ENCODE data around the gene CSNK2A1.

CSNK2A1 gene

GRCh38 chr20:563187-563586, 19.6 kb upstream of the CSNK2A1 start:
- DNase-seq = no peak

DNA sequence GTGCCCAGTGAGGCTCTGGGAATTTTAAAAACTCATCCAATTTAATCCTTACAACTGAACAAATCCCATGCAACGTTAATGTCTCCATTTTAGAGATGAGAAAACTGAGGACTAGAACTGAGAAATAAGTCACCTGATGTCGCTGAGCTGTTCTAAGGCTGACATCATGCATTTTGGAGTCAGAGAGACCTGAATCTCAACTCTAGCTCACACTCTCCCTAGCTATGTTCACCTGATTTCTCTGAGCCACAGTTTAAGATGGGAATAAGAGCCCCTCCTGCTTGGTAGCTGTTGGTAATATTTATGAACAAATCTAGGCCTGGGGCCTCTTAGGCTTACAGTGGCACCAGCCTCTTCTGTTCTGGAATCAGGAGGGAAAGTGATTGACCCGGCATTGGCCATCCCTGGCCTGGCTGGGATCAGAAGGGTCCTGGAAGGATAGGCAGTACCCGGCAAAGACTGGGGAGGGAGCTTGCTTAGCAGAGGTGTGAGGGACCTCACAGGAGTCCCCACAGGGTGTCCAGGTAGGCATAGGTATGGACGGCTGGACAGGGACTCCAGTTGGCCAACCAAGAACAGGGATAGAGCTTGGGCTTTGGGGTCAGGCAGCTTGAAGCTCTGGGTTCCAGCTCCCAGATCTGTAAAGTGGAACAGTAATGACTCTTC, 18.8 kb upstream of the CSNK2A1 start:
- no peak for DNase-seq

DNA sequence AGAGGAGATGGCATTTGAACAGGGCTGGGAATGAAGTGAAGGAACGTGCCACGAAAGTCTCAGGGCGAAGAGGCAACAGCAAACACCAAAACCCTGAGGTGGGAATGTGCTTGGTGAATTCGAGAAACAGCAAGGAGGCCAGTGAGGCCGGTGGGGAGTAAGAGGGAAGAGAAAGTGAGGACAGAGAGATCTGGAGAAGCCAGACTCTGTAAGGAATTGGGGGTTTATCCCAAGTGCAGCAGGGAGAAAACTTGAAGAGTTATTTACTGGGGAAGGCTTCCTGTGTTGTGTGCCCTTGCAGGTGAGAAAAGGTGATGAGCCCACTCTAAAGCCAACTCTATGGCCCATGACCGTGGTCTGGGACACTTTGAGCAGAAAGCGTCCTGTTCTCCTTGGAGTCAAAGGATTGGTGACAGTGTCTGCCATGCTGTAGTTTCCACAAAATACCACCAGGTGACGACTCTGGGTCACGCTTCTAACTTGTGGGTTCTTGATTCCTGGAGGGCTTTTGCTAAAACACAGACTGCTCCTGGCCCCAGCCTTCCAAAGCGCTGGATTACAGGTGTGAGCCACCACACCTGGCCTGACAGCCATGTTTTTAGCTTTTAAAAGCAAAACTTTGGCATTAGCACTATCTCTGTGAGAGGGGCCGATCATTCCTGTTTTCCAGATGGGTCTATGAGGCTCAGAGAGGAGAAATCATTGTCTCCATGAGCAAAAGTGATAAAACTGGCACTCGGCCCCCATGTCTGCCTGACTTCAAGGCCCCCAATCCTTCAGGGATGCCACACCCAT, 18.0 kb upstream of the CSNK2A1 start:
- DNase-seq = peak; percentile 49

DNA sequence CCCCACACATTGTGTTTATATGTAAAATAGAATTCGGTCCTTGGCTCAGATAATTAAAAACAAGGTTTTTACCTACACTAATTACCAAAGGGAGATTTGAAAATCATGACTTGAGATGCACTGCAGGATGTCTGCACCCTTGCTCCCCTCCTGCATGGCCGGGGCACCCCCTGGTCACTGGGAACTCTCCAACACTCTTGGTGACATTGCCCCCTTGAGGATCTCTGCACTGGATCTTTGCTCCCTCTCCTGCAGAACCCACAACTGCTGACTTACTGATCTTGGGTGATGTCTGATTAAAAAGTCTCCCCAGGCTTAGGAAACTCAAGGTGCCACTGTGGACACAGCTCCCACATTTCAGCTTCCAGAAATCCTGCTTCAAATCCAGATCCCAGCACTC, 17.1 kb upstream of the CSNK2A1 start:
- no peak for DNase-seq

GRCh38 chr20:558117-558516, 14.5 kb upstream of the CSNK2A1 start:
- DNase-seq = no peak

- DNase-seq = no peak
Measured at GRCh38 chr20:556984-557383, 13.4 kb upstream of the CSNK2A1 start.

GRCh38 chr20:555976-556385, 12.4 kb upstream of the CSNK2A1 start:
- no peak for DNase-seq

- no peak for DNase-seq
Measured at GRCh38 chr20:550611-551010, 7.0 kb upstream of the CSNK2A1 start.

DNA sequence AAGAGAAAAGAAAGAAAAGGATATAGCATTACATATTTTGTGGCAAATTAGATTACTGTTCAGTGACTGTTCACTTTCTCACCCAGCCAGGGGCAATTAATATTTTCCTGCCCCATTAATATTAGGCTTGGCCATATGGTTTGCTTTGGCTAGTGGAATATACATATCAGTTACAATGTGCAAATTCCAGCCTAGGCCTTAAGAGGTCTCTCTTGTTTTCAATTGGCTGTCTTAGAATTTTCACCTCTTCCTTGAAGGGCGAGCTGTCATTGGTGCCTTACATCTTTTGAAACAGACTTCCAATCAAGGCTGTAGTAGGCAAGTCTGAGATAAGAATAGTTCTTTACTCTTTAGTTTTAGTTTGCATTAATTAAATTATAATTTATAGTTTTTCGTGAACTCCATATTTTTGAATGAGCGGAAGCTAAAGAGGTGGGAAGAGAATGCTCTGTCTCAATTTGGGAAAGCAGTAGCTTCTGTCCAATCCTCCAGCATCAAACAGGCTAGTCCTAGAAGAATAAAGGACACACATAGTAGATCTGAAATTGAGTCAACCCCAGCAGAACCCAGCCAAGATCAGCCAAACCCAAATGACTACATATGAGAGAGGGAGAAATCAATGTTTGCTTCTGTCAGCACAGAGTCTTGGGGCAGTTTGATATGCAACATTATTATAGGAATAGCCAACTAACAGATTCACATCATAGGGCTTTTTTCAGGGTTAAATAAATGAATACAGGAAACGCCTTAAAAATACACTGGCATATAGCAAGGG, 6.3 kb upstream of the CSNK2A1 start:
- DNase-seq = no peak

DNA sequence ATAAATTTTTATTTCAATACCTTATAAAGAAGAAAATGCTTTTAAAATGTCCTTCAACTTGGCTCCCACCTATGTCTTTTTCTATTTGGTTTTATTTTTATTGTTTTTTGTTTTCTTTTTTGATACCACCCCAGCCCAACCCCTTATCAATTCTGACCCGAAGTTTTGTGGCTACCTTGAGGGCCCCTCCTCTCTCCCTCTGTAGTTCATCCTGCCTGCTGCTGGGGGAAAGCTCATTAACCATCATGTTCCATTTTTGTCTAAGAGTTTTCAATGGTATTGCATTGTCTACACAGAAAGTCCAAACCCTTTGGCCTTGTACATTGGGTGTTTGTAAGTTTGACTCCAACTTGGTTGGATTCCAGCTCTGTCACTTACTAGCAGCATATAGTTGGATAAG, 5.3 kb upstream of the CSNK2A1 start:
- DNase-seq = no peak

DNA sequence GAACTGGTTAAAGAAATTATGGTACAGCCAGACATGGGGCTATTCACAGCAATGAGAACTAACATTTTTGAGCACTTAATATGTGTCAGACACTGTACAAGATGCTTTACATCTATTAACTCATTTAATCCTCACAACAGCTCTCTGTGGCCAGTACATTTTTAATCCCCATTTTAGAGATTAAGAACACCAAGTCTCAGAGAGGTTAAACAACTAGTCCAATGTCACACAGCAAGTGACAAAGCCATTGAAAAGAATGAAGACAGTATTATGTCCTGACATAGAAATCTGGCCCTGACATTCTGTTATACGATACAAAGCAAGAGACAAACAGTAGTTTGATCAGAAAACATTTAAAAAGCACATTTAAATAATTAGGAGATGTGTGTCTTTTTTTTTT, 3.8 kb upstream of the CSNK2A1 start:
- DNase-seq = no peak

DNA sequence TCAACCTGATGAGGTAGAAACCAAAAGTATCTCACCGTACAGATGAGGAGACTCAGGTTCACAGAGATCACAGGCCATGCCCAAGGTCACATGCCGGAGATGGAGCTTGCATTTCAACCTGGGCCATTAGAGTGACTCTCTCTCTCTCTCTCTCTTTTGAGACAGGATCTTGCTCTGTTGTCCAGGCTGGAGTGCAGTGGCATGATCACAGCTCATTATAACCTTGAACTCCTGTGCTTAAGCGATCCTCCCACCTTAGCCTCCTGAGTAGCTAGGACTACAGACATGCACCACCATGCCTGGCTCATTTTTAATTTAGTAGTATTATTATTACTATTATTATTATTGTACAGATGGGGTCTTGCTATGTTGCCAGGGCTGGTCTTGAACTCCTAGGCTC, 2.8 kb upstream of the CSNK2A1 start:
- DNase-seq = no peak

DNA sequence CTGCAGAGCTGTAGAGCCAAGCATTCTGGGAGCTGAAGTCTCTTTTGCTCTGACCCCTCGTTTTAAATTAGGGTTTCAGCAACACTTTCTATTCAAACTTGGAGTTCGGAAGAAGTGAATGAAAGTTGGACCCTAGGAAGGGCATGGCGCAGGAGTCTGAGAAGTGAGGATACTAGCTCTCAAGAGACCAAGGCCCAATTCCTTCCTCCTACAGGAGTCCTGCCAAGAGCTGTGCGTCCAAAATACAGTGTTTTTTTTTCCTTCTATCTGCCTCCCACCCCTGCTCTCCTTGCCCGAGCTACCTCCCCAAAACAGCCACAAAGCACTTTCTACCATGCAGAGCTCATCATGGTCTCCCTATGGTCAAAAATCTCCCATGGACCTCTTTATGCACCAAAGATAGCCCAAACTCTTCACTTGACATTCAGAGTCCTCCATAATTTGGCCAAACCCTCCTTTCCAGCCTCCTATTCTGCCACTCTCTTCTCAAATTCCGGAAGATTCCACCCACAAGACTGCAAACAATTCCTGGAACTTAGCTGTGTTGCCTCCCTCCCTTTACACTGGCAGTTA, 649 bp upstream of the CSNK2A1 start:
- no peak for DNase-seq

DNA sequence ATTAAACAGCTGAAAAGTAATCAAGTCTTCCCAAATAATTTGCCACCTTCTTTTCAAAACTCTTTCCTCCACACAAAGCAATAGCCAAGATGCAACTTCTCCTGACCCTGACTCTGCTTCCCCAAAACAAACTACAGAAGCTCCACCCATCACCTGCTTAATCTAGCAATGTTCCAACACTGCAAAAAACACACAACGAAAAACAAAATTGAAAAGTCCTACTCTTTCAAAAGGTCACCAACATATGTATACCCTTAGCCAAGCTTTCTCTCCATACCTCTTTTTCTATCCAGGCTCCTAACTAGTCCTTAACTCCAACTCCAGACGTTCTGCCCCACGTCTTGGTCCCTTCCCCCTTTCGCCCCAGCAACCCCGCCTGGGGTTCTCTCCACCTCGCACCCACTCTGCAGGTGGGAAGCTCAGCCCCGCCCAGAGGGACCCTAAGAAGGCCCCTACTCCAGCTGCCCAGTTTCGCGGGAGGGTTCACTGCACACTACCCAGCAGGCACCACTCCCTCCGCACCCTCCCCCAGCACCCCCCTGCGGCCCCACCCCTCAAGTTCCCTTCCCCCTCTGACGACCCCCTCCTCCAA, 717 bp downstream of the CSNK2A1 start:
- peak; percentile 21 for DNase-seq

DNA sequence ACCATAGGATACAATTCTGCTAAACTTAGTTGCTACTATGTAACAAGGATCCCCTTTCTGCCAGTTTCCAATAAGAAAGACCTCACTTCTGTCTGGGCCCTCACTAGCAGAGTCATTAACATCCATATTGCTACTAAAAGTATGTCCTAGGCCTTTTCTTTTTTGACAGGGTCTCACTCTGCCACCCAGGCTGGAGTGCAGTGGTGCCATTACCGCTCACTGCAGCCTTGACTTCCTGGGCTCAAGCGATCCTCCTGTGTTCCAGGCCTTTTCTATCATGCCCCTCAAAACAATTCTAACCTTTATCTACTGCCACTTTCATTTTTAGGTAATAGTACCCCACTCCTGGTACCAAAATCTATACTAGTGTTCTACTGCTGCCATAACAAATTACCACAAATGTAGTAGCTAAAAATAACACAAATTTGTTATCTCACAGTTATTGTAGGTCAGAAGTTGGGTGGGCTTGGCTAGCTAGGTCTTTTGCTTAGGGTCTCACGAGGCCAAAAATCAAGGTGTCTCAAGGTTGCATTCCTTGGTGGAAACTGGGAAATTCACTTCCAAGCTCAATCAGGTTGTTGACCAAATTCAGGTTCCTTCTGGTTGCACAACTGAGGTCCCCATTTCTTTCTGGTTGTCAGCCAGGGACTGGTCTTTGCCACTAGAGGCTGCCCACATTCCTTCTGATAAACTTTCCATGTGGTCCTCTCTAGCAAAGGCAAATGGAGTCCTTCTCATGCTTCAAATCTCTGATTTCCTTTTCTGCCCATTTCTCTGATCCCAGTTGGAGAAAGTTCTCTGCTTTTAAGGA, 3.0 kb downstream of the CSNK2A1 start:
- no peak for DNase-seq

DNA sequence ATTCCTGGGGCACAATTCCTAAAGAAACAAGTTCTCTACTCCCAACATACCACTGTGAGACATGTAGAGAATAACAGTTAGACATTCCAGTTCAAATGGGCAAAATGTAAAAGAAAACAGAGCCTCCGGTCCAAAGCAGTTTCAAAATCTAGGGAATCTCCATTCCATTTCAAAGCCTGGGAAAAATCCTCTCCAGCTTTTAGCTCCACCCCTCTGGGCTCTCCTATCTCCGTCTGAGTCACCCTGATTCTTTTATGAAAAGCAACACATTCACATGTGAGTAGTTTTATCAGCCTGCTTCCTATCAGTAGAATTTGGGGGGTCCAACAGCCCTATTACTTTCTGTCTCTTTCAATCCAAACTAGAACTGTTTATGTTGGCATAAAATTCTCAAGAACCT, 3.7 kb downstream of the CSNK2A1 start:
- DNase-seq = no peak

DNA sequence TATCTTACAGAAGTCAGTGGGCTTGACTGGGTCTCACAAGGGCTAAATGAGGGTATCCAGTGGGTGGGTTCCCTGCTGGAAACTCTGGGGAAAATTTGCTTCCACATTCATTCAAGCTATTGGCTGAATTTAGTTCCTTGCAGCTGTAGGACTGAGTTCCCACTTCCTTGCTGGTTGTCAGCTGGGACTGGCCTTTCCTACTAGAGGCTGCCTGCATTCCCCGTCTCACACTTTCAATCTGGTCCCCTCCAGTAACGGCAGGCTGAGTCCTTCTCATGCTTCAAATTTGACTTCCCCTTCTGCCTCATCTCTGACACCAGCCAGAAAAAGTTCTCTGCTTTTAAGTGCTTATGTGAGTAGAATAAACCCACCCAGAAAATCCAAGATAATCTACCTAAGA, 4.4 kb downstream of the CSNK2A1 start:
- no peak for DNase-seq

DNA sequence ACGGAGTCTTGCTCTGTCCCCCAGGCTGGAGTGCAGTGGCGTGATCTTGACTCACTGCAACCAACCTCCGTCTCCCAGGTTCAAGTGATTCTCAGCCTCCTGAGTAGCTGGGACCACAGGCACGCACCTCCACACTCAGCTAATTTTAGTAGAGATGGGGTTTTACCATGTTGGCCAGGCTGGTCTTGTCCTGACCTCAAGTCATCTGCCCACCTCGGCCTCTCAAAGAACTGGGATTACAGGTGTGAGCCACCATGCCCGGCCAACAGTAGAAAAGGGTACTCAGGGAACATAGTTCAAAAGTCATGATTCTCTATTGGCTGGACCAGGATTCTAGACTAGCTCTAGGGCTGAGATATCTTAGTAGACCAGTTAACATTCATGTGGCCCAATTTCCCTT, 5.6 kb downstream of the CSNK2A1 start:
- DNase-seq = no peak

- no peak for DNase-seq
Measured at GRCh38 chr20:536426-537010, 7.1 kb downstream of the CSNK2A1 start.

GRCh38 chr20:535958-536357, 7.6 kb downstream of the CSNK2A1 start:
- DNase-seq = no peak

GRCh38 chr20:533526-533925, 10.1 kb downstream of the CSNK2A1 start:
- no peak for DNase-seq

GRCh38 chr20:532530-532929, 11.1 kb downstream of the CSNK2A1 start:
- no peak for DNase-seq
